ENCODE data around the gene LAG3.

LAG3 gene

DNA sequence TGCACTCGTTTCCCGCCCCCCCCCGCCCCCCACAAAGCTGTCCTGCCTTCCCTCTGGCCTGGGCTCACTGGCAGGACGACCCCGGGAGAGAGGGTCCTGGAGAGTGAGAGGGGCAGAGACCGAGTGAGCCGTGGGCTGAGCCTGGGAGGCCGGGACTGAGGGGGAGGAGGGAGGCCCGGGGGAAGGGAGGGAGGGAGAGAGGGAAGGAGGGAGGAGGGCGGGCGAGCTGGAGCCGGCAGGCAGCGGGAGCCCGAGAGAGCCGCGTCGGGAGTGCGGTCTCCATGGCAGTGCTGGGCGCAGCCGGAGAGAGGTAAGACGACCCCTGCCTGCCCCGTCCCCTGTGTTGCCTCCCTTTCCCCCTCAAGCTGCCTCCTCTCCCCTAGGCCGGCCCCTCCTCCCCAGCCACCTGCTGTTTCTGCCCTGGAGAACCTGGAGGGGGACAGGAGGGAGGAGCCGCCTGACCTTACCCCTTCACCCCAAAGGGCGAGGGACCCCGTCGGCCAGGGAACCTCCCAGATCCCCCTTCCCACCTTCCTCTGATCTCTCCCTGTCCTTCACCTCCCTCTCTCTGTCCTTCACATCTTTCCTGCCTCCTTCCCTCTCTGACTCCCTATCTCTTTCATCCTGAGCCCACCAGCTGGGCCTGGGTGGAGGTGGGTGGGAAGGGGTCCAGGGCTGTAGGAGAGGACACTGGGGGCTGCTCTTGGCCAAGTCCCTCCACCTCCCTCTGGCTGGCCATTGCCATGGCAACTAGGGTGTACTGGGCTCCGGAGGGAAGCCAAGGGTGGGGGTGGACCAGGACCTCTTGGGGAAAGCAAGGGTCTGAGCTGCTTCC, 49.5 kb downstream of the LAG3 start, which contains the start of gene GPR162:
GPR162 (plus strand) TSS at position 231 of the 835 bp plus-strand sequence. CDS start 2,078 bp downstream, outside the sequence.
- in situ Hi-C loops (cut with MboI; ENCODE audit: low sequenced_read_pairs) = loop anchor here (10.0 kb wide), 1 partner anchor 207 kb away; no protein-coding TSS in a partner anchor

DNA sequence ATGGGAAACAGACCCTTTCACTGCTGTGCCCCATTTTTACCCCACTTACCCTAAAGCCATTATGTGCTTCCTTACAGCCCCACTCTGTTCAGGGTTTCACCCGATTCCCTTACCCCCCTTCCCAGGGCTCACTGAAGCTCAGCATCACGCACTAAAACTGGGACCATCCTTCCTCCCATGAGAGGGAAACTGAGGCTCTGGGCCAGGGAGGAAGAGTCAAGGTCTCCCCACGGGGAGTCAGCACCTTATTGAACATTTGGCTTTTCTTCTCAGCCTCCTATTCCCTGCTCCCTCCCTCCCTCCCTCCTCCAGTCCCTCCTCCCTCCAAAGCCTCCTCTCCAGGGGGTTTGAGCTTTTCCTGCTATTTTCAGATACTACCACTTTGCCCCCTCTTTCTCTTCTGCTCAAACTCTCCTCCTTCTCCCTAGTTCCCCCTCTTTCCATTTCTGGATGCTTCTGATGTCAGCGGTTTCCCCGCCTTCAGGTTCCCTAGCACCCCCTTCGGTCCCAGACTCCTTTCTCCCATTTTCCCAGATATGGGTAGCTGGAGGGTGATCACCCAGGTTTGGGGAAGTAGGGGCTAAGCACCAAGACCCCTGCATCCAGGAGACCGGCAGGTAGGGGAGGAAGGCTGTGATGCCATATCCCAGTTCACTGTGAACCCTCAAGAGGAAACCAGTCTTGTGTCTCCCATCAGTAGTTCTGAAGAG, 50.3 kb downstream of the LAG3 start:
- in situ Hi-C loops (cut with MboI; ENCODE audit: low sequenced_read_pairs) = loop anchor here (10.0 kb wide), 1 partner anchor 208 kb away; no protein-coding TSS in a partner anchor

DNA sequence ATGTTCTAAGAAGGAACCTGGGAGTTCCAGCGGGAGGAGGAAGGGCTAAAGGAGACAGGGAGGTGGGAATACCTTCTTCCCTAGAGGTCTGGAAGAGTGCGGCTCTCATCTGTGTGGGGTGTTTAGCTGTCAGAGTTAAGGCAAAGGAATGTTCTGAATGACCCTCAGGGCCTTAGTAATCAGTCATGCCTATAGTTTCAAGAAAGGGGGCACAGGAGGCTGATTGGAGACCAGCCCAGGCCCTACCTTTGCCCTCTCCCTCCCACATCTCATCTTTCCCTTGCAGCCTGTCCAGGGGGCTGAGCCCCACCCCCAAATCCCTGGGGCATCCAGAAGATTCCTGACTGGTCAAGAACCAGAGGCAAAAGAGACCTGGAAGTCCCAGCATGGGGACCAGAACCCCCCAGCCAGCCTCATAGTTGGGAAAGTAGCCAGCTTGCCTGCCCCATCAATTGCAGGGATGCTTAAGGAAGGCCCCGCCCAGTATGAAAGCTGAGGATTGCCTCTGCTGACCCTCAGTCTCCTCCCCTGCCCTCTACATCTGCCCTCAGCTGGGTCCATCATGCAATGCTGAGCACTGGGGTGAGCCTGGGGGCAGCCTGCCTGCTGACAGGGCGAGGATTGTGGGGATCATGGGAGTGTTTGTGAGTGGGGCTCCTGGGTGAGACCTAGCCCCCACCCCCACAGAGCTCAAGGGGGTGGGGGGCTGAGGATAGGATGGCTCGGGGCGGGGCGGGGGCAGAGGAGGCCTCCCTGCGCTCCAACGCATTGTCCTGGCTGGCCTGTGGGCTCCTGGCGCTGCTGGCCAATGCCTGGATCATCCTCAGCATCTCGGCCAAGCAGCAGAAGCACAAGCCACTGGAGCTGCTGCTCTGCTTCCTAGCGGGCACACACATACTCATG, 51.1 kb downstream of the LAG3 start:
- in situ Hi-C loops (cut with MboI; ENCODE audit: low sequenced_read_pairs) = loop anchor here (10.0 kb wide), 1 partner anchor 209 kb away; no protein-coding TSS in a partner anchor

DNA sequence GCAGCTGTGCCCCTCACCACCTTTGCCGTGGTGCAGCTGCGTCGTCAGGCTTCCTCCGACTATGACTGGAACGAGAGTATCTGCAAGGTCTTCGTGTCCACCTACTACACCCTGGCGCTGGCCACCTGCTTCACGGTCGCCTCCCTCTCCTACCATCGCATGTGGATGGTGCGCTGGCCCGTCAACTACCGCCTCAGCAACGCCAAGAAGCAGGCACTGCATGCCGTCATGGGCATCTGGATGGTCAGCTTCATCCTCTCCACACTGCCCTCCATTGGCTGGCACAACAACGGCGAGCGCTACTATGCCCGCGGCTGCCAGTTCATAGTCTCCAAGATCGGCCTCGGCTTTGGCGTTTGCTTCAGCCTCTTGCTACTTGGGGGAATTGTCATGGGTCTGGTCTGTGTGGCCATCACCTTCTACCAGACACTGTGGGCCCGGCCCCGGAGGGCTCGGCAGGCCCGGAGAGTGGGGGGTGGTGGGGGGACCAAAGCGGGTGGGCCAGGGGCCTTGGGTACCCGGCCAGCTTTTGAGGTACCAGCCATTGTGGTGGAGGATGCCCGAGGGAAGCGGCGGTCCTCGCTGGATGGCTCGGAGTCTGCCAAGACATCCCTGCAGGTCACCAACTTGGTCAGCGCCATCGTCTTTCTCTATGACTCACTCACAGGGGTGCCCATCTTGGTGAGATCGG, 51.9 kb downstream of the LAG3 start:
- in situ Hi-C loops (cut with MboI; ENCODE audit: low sequenced_read_pairs) = loop anchor here (10.0 kb wide), 1 partner anchor 209 kb away; no protein-coding TSS in a partner anchor

DNA sequence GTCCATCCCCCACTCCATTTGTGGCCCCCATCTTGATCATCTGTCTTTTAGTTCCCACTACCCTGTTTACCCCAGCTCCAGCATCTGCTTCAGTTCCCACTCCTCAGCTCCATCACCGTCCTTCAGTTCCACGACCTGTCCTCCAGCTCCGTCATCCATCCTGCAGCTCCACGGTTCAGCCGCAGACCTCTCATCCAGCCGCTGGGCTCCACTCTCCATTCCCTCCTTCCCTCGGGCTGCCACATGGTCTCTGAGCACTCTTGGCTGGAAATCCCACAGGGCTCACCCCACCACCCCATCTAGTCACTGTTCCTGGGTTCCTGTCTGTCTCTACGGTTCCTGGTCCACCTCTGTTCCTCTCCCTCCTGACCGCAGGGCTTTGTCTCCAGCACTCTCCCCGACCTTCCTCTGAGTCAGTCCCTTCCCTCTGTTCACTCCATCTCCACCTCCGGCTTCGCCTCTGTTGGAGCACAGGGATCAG, 52.6 kb downstream of the LAG3 start:
- in situ Hi-C loops (cut with MboI; ENCODE audit: low sequenced_read_pairs) = loop anchor here (10.0 kb wide), 1 partner anchor 210 kb away; no protein-coding TSS in a partner anchor

DNA sequence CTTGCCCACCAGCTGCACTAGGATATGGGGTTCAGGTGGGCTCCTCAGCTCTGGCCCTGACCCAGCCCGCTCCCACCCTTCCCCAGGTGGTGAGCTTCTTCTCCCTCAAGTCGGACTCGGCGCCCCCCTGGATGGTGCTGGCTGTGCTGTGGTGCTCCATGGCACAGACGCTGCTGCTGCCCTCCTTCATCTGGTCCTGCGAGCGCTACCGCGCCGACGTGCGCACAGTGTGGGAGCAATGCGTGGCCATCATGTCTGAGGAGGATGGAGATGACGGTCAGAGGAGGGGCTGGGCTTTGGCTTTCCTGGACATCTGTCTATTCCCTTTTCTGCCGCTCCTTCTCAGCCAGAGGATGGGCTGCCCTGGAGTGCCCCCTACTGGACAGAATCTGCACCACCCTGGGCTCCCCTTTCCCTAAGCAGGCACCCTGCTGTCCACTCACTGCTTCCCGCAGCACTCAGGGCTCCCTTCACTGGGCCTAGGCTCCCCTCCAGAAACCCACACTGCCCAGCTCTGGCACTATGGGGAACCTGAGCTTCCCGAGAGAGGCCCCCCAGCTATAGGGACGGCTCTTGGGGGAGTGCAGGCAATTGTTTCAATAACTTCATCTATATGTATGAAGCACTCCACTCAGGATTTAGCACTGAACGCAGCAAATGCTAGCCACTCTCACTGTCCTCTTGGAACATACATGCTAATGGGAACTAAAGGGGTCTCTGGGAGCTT, 53.2 kb downstream of the LAG3 start:
- in situ Hi-C loops (cut with MboI; ENCODE audit: low sequenced_read_pairs) = loop anchor here (10.0 kb wide), 1 partner anchor 211 kb away; no protein-coding TSS in a partner anchor

DNA sequence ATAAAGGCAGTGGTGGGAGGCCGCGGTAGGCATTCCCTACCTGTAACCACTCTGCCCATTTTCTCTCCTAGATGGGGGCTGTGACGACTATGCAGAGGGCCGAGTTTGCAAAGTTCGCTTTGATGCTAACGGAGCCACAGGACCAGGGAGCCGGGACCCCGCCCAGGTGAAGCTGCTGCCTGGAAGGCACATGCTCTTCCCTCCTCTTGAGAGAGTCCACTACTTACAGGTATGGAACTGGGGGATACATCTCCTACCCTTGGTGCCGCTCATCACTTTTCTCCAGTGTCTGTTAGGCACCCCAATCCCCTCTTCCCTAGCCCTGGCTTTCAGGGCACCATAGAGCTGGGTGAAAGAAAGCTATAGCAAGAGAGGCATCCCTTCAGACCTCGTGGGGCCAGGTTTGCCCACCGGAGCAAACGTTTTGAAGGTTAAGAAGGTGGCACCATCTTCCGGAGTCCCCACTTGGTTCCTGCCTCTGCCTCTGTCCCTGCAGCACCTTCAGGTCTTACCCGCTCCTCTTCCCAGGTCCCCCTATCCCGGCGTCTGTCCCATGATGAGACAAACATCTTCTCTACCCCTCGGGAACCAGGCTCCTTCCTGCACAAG, 53.9 kb downstream of the LAG3 start:
- in situ Hi-C loops (cut with MboI; ENCODE audit: low sequenced_read_pairs) = loop anchor here (10.0 kb wide), 1 partner anchor 211 kb away; no protein-coding TSS in a partner anchor

DNA sequence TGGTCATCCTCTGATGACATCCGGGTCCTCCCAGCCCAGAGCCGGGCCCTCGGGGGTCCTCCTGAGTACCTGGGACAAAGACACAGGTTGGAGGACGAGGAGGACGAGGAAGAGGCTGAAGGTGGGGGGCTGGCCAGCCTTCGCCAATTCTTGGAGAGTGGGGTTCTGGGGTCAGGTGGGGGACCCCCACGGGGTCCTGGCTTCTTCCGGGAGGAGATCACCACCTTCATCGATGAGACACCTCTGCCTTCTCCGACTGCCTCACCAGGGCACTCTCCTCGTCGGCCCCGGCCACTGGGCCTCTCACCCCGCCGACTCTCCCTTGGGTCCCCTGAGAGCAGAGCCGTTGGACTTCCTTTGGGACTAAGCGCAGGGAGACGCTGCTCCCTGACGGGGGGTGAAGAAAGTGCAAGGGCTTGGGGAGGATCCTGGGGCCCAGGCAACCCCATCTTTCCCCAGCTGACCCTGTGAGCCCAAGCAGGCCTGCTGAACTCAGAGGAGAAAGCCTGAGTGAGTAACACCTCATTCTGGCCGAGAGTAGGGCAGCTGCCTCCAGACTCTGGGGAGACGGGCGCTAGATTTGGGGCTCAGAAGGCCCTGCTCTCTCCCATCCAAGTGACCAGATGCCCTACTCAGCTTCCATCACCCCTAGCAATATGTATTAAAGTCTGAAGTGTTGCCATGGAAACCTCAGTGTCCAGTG, 54.6 kb downstream of the LAG3 start:
- in situ Hi-C loops (cut with MboI; ENCODE audit: low sequenced_read_pairs) = loop anchor here (10.0 kb wide), 1 partner anchor 212 kb away; no protein-coding TSS in a partner anchor

DNA sequence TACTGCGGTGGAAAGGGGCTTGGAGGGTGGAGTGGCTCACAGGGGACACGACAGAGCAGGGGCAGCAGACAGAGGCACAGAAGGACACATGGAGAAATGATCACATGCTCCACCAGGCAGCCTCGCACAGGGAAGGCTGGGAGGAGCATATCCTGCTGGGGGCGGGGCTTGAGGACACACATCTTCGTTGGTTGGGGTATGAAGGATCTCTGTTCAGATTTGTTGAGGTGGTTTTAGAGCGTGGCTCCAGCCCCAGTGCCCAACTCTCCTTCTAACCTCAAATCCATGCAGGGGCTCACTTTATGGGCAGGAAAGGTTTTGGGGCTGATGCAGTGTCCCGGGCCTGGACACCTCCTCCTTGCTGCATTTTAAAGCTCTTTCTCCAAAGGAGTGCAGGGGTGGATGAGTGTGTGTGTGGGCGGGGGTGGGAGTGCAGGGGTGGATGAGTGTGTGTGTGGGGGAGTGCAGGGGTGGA, 55.2 kb downstream of the LAG3 start:
- in situ Hi-C loops (cut with MboI; ENCODE audit: low sequenced_read_pairs) = loop anchor here (10.0 kb wide), 1 partner anchor 213 kb away; no protein-coding TSS in a partner anchor

Measured in HL-60/S4 treated with retinoic acid at 250 ng/mL for 4 days and 3 days (cell line).